HL-60 (cell line): Measurements from ENCODE around the gene STAT5B.
"Not testable (repeated sequence)": the region's sequence is repeated elsewhere in the genome, so short reads cannot be mapped to it uniquely, and the experiment has no call there.

Experiments used
- DNase-seq, 2 experiments: peaks; one replicate each; pipeline ENCODE4 v3.0.0-alpha.2; 2010 to 2020; ENCODE audit warnings: low read depth in 1 of 2, low spot score in 1 of 2
- H3K27ac ChIP-seq: fragments of 250-450 bp; sonication (Bioruptor Pico); replicated peaks from 2 replicates; pipeline ENCODE4 v1.5.1; 2020; ENCODE audit warnings: mild to moderate bottlenecking, moderate library complexity
- H3K27me3 ChIP-seq: fragments of 250-450 bp; sonication (Bioruptor Pico); 2 replicates; pipeline ENCODE4 v1.5.1; 2021; ENCODE audit warnings: mild to moderate bottlenecking, moderate library complexity; ENCODE audit not compliant: insufficient read depth, poor library complexity, severe bottlenecking
- H3K4me3 ChIP-seq: replicated peaks from 2 replicates; pipeline ENCODE4 v1.5.1; 2011; ENCODE audit warnings: mild to moderate bottlenecking, control low read depth, low read length; ENCODE audit not compliant: insufficient read depth
- CTCF ChIP-seq: IDR thresholded peaks from one replicate; pipeline ENCODE4 v1.5.1; 2011; ENCODE audit warnings: low read length, control low read depth, inconsistent platforms; ENCODE audit not compliant: insufficient read depth
- GABPA ChIP-seq: IDR thresholded peaks from 2 replicates; pipeline ENCODE4 v1.6.1; 2012; ENCODE audit warnings: low read depth
- POLR2AphosphoS5 ChIP-seq: IDR thresholded peaks from 2 replicates; pipeline ENCODE4 v1.6.1; 2012; ENCODE audit warnings: low read depth
- SPI1 ChIP-seq: IDR thresholded peaks from 2 replicates; pipeline ENCODE4 v1.6.1; 2012; ENCODE audit warnings: low read depth, mild to moderate bottlenecking, borderline replicate concordance
- TF ChIP-seq, protein P1 (sequence below): IDR thresholded peaks from 2 replicates; pipeline ENCODE4 v1.6.1; 2012; ENCODE audit warnings: low read depth; ENCODE audit not compliant: insufficient replicate concordance

The STAT5B gene

GRCh38 chr17:42187833-42188232, 88.4 kb downstream of the STAT5B start:
- Histone ChIP-seq H3K27me3 (no peaks in the 10 kb centered on the region), H3K4me3 (no peak overlapping the region), H3K27ac (no peak overlapping the region)
- no peak for DNase-seq
- TF ChIP-seq, protein P1, sequence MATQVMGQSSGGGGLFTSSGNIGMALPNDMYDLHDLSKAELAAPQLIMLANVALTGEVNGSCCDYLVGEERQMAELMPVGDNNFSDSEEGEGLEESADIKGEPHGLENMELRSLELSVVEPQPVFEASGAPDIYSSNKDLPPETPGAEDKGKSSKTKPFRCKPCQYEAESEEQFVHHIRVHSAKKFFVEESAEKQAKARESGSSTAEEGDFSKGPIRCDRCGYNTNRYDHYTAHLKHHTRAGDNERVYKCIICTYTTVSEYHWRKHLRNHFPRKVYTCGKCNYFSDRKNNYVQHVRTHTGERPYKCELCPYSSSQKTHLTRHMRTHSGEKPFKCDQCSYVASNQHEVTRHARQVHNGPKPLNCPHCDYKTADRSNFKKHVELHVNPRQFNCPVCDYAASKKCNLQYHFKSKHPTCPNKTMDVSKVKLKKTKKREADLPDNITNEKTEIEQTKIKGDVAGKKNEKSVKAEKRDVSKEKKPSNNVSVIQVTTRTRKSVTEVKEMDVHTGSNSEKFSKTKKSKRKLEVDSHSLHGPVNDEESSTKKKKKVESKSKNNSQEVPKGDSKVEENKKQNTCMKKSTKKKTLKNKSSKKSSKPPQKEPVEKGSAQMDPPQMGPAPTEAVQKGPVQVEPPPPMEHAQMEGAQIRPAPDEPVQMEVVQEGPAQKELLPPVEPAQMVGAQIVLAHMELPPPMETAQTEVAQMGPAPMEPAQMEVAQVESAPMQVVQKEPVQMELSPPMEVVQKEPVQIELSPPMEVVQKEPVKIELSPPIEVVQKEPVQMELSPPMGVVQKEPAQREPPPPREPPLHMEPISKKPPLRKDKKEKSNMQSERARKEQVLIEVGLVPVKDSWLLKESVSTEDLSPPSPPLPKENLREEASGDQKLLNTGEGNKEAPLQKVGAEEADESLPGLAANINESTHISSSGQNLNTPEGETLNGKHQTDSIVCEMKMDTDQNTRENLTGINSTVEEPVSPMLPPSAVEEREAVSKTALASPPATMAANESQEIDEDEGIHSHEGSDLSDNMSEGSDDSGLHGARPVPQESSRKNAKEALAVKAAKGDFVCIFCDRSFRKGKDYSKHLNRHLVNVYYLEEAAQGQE: no peak
- TF ChIP-seq CTCF (no peak), SPI1 (no peak), POLR2AphosphoS5 (no peak)

DNA sequence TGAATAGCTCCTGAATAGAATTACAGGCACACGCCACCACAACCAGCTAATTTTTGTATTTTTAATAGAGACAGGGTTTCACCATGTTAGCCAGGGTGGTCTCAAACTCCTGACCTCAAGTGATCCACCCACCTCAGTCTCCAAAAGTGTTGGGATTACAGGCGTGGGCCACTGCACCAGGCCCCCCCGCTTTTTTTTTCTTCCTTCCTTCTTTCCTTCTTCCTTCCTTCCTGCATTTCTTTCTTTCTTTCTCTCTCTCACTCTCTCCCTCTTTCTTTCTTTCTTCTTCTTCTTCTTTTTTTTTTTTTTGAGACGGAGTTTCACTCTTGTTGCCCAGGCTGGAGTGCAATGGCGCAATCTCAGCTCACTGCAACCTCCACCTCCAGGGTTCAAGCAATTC, 90.0 kb downstream of the STAT5B start:
- not testable (repeated sequence) for H3K27me3 ChIP-seq, H3K27ac ChIP-seq, H3K4me3 ChIP-seq
- peak in 1 of 2 experiments; percentile 28 for DNase-seq

GRCh38 chr17:42185621-42185930, 90.6 kb downstream of the STAT5B start:
- TF ChIP-seq SPI1: no peak
- TF ChIP-seq, protein P1: no peak
- TF ChIP-seq POLR2AphosphoS5: no peak
- no peak for TF ChIP-seq GABPA
- no peak for TF ChIP-seq CTCF
- no peak overlapping the region for H3K27ac ChIP-seq
- H3K27me3 ChIP-seq: no peaks in the 10 kb centered on the region
- no peak overlapping the region for H3K4me3 ChIP-seq
- DNase-seq: no peak

DNA sequence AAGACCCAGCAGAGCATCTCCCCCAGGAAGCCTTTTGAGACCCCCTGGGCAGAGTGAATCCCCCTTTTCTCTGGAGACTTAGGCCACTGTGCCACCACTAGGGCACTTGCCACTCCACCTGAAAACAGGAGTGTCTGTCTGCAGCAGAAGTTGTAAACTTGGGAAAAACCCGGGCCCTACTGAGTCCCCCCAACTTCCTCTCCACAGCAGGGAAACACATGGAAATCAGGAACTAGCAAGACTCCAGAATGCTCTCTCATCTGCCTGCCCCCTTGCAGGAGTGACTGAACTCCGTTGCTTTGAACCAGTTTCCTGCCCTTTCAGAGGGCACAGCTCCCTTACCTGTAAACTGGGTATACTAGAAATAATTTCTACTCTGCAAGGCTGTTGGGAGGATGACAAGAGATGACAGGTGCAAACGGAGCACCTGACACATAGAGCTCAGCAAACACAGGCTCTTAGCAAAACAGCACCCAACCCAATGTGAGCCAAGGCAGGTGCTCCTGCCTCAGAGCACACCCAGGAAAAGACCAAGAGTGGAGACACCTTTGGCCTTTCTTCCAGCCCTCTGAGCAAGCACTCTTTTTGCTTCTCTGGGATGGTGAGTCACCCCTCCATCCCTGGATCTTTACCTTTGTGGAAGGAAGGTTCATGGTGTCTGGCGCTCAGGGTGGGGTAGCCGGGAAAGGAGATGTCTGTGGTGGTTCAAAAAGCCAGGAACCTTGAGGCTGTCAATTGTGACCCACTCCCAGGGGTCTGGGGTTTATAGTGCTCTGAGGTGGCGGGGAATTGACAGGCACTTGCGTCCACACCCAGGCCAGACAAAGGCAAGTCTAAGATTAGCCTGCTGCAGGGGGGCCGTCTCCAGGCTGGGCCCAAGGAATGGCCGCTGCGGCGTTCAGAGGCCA, 91.2 kb downstream of the STAT5B start, which contains the start of gene HCRT:
Gene HCRT, minus strand, starts transcription at position 740 of the 908 bp plus-strand sequence. Its CDS starts 87 bp downstream, at position 653.
- DNase-seq: peak in 1 of 2 experiments; percentile 25
- TF ChIP-seq SPI1 (peak; percentile 22; the same call in 1 of the 2 replicates), CTCF (no peak)
- peak within 1 kb of the TSS; percentile 31 for H3K27ac ChIP-seq

More for the DNA sequence above, 91.2 kb downstream of the STAT5B start, which contains the start of gene HCRT:
- Histone ChIP-seq H3K4me3 (no peak within 1 kb of the TSS; the same call in 1 of the 2 replicates), H3K27me3 (no peaks in the 10 kb centered on the region)
